HEK293T (cell line): ENCODE measurements around the gene KIF5C.

Experiments used
- CTCF ChIA-PET: fragments of 350-600 bp; formaldehyde crosslinking; extraction: SDS; loops from one replicate; lab custom pipeline; 2021; ENCODE audit warnings: antibody characterized with exemption, inconsistent platforms; lab: Yijun Ruan, JAX
- POLR2A ChIA-PET: fragments of 350-600 bp; formaldehyde crosslinking; extraction: SDS; loops from one replicate; lab custom pipeline; 2020; ENCODE audit warnings: antibody characterized with exemption, inconsistent platforms; lab: Yijun Ruan, JAX
- DNase-seq: peaks from one replicate; pipeline ENCODE4 v3.0.0; 2012; ENCODE audit warnings: mixed read lengths; ENCODE audit errors: extremely low spot score
- ARNT ChIP-seq: fragments of 450-650 bp; IDR thresholded peaks from 2 replicates; pipeline ENCODE4 v1.6.1; 2017; ENCODE audit warnings: mild to moderate bottlenecking
- BHLHE40 ChIP-seq: fragments of 450-650 bp; IDR thresholded peaks from 2 replicates; pipeline ENCODE4 v1.6.1; 2016; ENCODE audit warnings: mild to moderate bottlenecking, moderate library complexity, borderline replicate concordance
- CTBP1 ChIP-seq: fragments of 450-650 bp; IDR thresholded peaks from 2 replicates; pipeline ENCODE4 v1.6.1; 2016; ENCODE audit warnings: borderline replicate concordance
- ELF4 ChIP-seq: fragments of 450-650 bp; IDR thresholded peaks from 2 replicates; pipeline ENCODE4 v1.6.1; 2017; ENCODE audit warnings: antibody characterized with exemption
- FOXA1 ChIP-seq: fragments of 450-650 bp; IDR thresholded peaks from 2 replicates; pipeline ENCODE4 v1.6.1; 2016; ENCODE audit warnings: mild to moderate bottlenecking
- FOXK2 ChIP-seq: fragments of 450-650 bp; IDR thresholded peaks from 2 replicates; pipeline ENCODE4 v1.6.1; 2016; ENCODE audit warnings: mild to moderate bottlenecking
- FOXM1 ChIP-seq: fragments of 450-650 bp; IDR thresholded peaks from 2 replicates; pipeline ENCODE4 v1.6.1; 2017; ENCODE audit warnings: mild to moderate bottlenecking, borderline replicate concordance
- HDGF ChIP-seq: fragments of 450-650 bp; IDR thresholded peaks from 2 replicates; pipeline ENCODE4 v1.6.1; 2017; ENCODE audit warnings: antibody characterized with exemption, borderline replicate concordance
- L3MBTL2 ChIP-seq: fragments of 450-650 bp; conservative IDR thresholded peaks from 2 replicates; pipeline ENCODE4 v1.6.1; 2016; ENCODE audit warnings: mild to moderate bottlenecking
- LEF1 ChIP-seq: fragments of 450-650 bp; IDR thresholded peaks from 2 replicates; pipeline ENCODE4 v1.6.1; 2017; ENCODE audit warnings: mild to moderate bottlenecking, borderline replicate concordance
- NFRKB ChIP-seq: fragments of 450-650 bp; IDR thresholded peaks from 2 replicates; pipeline ENCODE4 v1.6.1; 2016; ENCODE audit warnings: mild to moderate bottlenecking, moderate library complexity
- SP1 ChIP-seq: fragments of 450-650 bp; IDR thresholded peaks from 2 replicates; pipeline ENCODE4 v1.6.1; 2017
- SUZ12 ChIP-seq: fragments of 450-650 bp; IDR thresholded peaks from 2 replicates; pipeline ENCODE4 v1.6.1; 2016; ENCODE audit warnings: mild to moderate bottlenecking
- TARDBP ChIP-seq: fragments of 450-650 bp; IDR thresholded peaks from 2 replicates; pipeline ENCODE4 v1.6.1; 2016
- ZNF384 ChIP-seq: fragments of 450-650 bp; IDR thresholded peaks from 2 replicates; pipeline ENCODE4 v1.6.1; 2016
- TF ChIP-seq, protein P1 (sequence below): fragments of 450-650 bp; IDR thresholded peaks from 2 replicates; pipeline ENCODE4 v1.6.1; 2016

The KIF5C gene

DNA sequence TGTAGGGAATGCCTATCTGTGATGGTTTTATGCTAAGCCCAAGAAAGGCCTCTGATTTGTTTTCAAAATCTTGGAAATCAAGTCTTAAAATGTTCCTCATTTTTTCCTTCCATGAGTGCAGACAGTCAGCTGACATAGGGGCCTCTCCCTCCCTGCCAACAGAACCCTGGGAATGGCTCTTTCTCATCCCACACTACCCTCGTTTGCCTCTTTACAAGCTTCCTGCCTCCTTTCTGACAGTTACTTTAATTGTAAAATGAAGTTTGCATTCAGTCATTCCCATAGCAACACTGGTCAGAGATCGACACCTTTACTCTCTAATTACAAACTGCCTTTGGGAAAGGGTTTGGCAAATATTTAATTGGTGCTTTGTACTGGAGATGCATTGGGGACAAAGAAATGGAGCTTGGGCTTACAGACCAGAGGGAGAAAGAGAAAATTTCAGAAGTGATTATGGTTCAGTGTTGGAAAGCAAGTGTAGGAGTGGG is 25.4 kb downstream of the KIF5C start:
- TF ChIP-seq LEF1, result no peak
- no peak for TF ChIP-seq SP1
- no peak for TF ChIP-seq NFRKB
- TF ChIP-seq, protein P1, sequence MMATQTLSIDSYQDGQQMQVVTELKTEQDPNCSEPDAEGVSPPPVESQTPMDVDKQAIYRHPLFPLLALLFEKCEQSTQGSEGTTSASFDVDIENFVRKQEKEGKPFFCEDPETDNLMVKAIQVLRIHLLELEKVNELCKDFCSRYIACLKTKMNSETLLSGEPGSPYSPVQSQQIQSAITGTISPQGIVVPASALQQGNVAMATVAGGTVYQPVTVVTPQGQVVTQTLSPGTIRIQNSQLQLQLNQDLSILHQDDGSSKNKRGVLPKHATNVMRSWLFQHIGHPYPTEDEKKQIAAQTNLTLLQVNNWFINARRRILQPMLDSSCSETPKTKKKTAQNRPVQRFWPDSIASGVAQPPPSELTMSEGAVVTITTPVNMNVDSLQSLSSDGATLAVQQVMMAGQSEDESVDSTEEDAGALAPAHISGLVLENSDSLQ, result no peak
- CTCF ChIA-PET, result no interaction called here
- POLR2A ChIA-PET, result no interaction called here
- DNase-seq, result no peak

DNA sequence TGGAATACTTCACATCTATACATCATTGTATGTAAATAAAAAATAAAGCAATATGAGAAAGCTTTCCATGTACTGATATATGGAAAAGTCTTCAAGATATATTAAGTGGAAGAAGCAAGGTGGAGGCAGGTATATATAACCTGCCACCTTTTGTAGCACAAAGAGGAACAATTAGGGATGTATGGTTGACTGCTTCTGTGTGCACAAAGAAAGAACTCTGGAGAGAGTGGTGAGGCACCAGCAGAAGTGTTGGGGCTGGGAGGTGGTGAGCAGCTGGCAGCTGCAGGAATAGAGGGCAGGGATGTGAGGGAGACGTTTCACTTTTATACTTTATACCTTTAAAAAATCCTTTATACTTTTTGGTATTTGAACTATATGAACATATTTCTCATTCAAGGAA is 26.1 kb downstream of the KIF5C start:
- DNase-seq, result no peak
- ChIA-PET CTCF (no interaction called here), POLR2A (no interaction called here)
- TF ChIP-seq ELF4, result no peak
- TF ChIP-seq FOXA1, result no peak
- no peak for TF ChIP-seq L3MBTL2
- no peak for TF ChIP-seq ARNT
- no peak for TF ChIP-seq LEF1
- no peak for TF ChIP-seq HDGF
- TF ChIP-seq, protein P1, result no peak
- TF ChIP-seq SP1, result no peak
- TF ChIP-seq FOXK2, result no peak
- no peak for TF ChIP-seq NFRKB
- TF ChIP-seq FOXM1, result no peak
- TF ChIP-seq BHLHE40, result no peak
- TF ChIP-seq TARDBP, result no peak
- no peak for TF ChIP-seq ZNF384
- no peak for TF ChIP-seq CTBP1
- no peak for TF ChIP-seq SUZ12

DNA sequence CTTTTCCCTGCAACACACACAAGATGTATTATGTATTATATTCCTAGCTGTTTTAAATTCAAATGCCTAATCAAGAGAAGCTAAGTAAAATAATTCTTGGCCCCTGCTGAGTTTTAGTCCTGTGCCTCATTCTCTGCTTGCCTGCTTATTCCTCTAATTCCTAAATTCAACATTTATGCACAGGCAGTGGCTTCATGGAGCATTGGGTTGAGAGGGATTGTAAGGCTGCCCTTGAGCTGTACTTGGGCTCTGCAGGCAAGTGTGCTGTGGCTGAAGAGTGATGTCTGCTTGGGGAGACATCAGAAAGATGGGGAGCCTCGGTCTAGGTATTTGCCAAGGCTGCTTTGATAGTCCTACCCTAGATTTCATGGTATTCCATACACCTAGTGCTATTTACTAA is 27.8 kb downstream of the KIF5C start:
- DNase-seq, result no peak
- POLR2A ChIA-PET, result no interaction called here
- TF ChIP-seq TARDBP (no peak), ARNT (no peak), HDGF (no peak), NFRKB (no peak), FOXM1 (no peak), SP1 (no peak), FOXA1 (no peak), SUZ12 (no peak), BHLHE40 (no peak), LEF1 (no peak), ZNF384 (no peak), CTBP1 (no peak), FOXK2 (no peak), L3MBTL2 (no peak), ELF4 (no peak)
- TF ChIP-seq, protein P1, result no peak
- CTCF ChIA-PET, result interaction anchor here (0.6 kb wide), 1 partner anchor 185 kb away, joined by 3 read pairs; no protein-coding TSS in a partner anchor

DNA sequence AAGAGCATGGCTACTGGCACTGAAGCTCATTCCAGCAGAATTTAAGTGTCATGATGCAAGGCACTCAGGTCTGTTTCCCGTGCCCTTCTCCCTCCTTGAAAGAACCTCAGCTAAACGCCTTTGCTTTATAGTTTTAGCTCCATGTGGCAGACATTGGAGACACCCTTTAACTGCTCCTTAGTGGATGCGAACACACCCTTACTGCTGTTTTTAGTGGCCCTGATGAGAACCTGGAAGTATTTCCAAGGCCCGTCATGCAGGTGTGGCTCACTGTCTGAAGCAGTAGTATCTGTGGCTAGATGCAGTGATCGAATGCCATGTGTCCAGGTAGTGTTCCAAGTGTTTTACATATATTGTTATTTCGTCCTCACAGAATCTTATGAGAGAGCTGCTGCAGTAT is 28.3 kb downstream of the KIF5C start:
- POLR2A ChIA-PET, result no interaction called here
- no peak for TF ChIP-seq FOXK2
- TF ChIP-seq SP1, result no peak
- TF ChIP-seq ZNF384, result no peak
- TF ChIP-seq ELF4, result no peak
- TF ChIP-seq ARNT, result no peak
- no peak for TF ChIP-seq BHLHE40
- TF ChIP-seq HDGF, result no peak
- TF ChIP-seq TARDBP, result no peak
- TF ChIP-seq, protein P1, result no peak
- no peak for TF ChIP-seq FOXM1
- no peak for TF ChIP-seq FOXA1
- no peak for TF ChIP-seq SUZ12
- TF ChIP-seq CTBP1, result no peak
- TF ChIP-seq LEF1, result no peak
- no peak for TF ChIP-seq NFRKB
- TF ChIP-seq L3MBTL2, result no peak
- CTCF ChIA-PET, result no interaction called here
- DNase-seq, result no peak

DNA sequence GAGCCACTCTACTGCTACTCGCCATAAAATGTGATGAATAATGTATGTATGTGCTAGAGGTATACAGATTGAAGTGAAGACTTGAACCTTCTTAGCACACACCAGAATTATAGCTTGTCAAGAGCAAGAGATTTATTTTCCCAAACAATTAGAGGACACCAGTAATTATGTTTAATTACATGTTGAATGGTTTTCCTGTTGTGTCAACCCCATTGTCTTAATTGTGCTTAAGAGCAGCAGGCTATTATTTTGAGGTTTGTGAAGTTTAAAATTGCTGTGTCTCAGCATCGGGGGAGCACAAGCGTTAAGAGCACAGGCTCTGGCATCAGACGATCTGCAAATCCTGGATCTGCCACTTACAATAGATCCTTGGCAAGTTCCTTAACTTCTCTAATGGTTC is 29.0 kb downstream of the KIF5C start:
- TF ChIP-seq CTBP1 (no peak), FOXK2 (no peak), FOXM1 (no peak), TARDBP (no peak), ELF4 (no peak)
- ChIA-PET POLR2A (no interaction called here), CTCF (no interaction called here)
- no peak for DNase-seq

DNA sequence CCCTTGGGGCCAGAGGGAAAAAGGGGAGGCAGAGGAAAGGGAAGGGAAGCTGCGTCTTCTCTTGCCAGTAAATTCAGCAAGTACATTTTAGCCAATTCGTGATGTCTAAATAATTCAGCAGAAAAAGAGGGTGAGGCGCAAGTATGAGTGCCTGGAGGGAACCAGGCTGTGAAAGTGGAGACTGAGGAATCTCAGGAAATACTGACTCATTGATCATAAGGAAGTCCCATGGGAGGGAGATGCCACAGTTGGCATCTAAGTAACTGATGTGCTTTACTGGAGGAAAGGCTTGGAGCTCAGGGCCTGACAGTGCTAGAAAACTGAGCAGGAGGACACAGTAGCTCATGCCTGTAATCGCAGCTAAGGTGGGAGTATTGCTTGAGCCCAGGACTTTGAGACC is 31.1 kb downstream of the KIF5C start:
- DNase-seq, result no peak
- ChIA-PET POLR2A (no interaction called here), CTCF (no interaction called here)
- TF ChIP-seq SUZ12 (no peak), ARNT (no peak), ZNF384 (no peak), NFRKB (no peak), L3MBTL2 (no peak), LEF1 (no peak), BHLHE40 (no peak), CTBP1 (no peak), SP1 (no peak), FOXA1 (no peak), HDGF (no peak), FOXM1 (no peak), TARDBP (no peak), ELF4 (no peak), FOXK2 (no peak)
- TF ChIP-seq, protein P1, result no peak
